HG02970 (cell line): Measurements from ENCODE around the gene AP3B2.
"Not testable (repeated sequence)": the region's sequence is repeated elsewhere in the genome, so short reads cannot be mapped to it uniquely, and the experiment has no call there.

Source experiments
- ATAC-seq: cut with Tn5 transposase; IDR thresholded peaks from one replicate; pipeline ENCODE4 v1.9.1; 2021; ENCODE audit warnings: mild to moderate bottlenecking, moderate library complexity, moderate number of reproducible peaks; ENCODE audit not compliant: unreplicated experiment, low FRiP score

The AP3B2 gene

DNA sequence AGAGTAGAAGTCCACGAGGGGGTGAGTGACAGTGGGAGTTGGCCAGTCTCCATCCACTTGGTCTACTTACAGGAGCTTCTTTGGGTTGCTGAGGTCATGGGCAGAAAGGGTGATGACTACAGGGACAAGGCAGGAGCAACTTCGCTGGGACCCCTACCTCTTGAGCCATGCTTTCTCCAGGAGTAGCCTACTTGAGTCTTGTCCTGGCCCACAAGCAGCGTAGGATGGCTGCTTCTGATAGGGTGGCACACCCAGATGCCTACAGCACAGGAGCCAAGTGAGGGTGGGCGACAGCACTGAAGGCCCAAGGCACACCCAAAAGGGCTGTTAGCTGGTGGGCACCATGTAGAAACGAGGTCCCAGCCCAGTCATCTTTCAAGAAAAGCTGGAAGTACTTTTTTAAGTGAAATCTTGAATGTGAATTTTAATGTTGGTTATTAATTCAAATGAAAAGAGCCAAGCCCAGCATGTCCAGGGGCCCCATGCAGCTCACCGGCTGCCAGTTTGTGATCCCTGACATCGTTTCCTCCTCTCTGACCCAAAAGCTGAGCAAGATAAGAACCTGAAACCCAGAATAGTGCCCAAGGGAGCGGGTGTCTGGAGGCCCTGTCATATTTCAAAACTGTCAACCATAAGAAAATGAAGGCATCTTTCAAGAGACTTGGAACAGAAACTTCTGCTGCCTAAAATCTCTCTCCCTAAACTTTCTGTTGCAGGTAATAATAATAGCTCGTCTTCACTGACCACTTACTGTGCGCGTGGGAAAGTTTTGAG lies 60.3 kb downstream of the AP3B2 start:
- ATAC-seq: no peak

DNA sequence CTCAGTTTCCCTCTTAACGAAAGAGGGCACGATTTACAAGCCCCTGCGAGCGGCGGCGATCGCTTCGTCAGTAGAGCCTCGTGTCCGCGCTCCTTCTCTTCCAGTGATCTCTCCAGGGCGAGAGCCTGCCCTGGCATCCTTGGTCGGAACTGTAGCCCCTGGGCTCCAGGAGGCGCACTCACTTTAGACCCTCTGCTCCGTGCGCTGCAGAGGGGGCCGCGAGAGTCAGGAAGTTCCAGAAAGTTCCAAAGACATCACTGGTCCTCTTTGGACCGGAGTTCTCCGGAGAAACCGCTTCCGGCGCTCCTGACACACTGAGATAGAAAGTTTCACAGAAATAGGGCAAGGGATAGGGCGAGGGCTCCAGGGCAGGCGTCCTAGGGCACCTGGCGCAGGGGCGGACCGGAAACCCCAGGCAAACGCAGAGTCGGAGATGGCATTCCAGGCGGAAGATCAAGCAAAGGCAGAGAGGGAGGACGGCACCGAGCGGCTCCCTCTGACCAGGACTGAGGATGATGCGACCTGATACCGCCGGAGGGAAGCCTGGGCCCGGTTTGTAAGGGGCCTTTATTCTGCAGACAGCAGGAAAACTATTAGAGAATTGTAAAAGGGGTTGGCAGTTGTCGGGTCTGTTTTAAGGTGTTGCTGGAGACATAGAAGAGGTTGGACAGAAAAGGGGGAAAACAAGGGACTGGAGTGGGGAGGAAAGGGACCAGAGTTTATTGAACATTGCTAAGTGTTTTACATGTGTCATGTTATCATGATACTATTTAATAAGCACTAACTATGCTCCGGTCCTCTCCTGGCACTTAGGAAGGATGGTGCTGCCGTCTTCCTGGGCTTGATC lies 61.2 kb downstream of the AP3B2 start:
- no peak for ATAC-seq

DNA sequence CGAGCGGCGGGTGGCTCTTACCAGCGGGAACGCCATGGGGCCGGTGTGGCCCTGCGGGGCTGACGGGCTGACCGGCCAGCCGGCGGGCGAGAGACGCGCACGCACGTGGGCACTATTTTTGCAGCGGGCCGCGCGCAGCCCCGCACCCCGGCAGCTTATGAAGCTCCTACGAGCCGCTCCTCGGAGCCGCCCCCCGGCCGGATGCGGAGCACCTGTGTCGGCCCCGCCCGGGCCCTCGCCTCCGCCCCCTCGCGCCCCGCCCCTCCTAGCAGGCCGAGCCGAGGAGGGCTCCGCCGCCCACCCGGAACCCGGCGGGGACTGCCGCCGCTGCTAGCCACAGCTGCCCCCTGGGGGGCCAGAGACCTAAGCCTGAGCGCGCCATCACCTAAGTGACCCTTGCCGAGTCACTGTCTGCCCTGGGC lies 61.8 kb downstream of the AP3B2 start:
- ATAC-seq: no peak

DNA sequence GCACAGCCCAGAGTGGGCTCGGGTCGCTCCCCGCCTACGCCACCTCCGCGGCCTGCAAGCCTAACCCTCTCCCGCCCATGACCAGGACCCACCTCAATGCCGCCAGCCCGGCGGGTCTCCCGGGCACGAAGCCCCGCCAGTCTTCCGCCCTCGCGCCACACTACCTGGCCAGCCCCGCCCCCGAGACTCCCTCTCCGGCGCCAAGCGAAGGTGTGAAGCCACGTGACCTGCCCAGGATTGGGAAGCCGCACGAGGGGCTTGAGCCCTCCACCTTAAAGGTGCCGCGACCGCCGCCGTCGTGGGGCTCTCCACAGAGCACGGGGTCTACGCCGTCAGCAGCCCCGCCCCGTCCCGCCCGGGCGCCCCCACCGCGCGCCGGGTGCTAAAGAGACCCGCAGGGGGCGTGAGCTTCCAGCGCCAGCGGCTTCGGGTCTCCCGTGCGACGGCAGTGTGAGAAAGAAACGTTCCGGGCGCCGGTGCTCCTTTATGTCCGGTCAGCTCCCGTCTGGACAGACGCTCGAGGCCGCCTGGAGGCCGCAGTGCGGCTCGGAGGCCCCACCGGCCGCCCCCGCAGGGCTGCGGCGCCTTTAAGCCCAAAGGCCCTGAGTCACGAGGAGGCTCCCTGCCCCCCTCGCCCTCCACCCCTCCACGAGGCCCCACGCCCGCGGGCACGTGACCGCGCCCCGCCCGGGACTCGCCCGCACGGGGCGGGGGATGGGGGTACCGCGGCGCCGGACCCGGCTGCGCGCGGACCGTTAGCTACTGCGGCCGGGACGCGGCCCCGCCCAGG lies 62.4 kb downstream of the AP3B2 start, which contains the start of gene CPEB1:
TSS of gene CPEB1 (minus strand) at position 319 of the 790 bp plus-strand sequence. CDS start 18,904 bp downstream, outside the sequence.
- no peak for ATAC-seq

DNA sequence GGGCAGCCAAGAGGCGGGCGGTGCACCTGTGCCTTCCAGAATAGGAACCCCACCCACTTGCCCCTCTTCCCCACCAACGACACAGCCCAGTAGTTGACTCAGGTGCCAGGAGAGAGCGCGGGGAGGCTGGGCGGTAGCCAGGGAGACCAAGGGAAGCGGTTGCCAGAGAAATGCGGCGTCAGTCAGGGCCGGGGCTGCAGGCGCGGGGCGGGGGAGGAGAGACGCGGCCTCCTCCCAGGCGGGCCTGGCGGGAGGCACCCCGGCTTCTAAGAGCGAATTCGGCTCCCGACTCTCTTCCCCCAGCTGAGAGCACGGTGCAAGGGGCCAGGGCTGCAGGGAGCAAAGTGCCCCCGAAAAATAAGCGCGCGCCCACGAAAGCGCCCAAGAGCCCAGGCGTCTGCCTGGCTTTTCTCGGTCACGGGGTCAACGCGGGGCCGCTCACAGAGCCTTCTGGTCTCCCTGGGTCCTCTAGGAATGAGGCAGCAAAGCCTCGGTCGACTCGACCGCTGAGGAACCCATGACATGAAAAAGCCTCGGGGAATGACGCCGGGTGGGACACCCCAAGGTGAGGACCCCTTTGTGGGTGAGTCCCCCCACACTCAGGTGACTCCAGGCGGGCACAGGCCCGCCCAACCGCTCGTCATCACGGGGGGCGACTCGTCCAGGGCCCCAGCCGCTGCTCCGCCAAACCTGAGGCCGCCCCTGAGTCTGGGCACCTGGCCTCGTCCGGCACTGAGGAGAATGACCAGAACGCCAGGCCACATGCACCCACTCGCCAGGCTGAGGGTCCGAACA lies 63.2 kb downstream of the AP3B2 start:
- ATAC-seq: no peak

DNA sequence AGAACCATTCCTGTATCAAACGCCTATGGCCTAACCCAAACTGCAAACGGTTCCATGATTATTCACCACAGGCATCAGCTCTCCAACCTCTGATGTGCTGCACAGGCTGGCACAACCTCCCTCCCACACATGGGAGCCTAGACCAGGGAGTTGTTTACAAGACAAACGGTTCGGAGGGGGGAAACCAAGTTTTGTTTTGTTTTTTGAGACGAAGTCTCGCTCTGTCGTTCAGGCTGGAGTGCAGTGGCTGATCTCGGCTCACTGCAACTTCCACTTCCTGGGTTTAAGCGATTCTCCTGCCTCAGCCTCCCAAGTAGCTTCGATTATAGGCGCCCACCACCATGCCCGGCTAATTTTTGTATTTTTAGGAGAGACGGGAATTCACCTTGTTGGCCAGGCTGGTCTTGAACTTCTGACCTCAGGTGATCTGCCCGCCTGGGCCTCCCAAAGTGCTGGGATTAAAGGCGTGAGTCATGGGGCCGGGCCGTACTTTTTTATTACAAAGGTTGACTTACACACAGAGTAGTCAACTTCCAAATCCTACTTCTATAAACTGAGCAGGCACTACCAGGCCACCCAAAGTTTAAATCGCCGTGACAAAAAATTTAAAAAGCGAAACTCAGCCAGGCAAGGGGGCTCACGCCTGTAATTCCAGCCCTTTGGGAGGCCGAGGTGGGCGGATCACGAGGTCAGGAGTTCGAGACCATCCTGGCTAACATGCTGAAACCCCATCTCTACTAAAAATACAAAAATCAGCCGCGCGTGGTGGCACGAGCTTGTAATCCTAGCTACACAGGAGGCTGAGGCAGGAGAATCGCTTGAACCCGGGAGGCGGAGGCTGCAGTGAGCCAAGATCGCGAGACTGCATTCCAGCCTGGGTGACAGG lies 64.5 kb downstream of the AP3B2 start:
- ATAC-seq: not testable (repeated sequence)

DNA sequence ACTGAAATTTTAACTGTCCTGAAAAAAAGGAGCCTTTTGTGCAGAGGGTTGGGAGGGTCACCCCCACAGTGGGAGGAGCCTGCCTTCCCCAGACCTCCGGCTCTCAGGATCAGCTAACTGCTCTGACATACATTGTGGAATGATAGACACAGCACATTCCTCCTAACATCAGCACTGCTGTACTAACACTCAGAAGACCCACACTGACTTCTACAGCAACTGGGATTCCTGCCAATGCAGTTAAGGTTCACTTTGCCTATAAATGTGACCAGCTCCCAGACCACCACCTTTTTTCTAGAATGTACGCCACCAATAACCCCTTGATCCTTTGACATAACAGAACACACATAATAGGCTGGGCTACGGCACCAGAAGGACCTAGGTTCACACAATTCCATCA lies 65.7 kb downstream of the AP3B2 start:
- no peak for ATAC-seq

DNA sequence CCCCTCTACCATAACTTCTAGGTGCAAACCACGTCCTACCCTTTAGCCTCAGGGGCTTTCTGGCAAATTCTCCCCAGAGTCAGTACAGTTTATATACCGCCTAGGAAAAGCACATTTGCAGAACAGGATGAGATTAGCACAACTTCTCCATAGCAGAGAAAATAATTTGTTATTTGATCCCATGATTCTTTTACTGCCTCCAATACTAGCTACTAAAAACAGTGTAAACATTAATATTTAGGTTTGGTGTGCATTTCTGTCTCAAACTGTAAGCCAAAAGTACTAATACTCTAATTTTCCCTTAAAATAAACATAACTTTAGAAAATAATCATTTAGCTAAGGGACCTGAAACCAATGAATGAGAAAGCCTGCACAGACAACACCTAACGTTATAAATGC lies 67.0 kb downstream of the AP3B2 start:
- ATAC-seq: no peak

DNA sequence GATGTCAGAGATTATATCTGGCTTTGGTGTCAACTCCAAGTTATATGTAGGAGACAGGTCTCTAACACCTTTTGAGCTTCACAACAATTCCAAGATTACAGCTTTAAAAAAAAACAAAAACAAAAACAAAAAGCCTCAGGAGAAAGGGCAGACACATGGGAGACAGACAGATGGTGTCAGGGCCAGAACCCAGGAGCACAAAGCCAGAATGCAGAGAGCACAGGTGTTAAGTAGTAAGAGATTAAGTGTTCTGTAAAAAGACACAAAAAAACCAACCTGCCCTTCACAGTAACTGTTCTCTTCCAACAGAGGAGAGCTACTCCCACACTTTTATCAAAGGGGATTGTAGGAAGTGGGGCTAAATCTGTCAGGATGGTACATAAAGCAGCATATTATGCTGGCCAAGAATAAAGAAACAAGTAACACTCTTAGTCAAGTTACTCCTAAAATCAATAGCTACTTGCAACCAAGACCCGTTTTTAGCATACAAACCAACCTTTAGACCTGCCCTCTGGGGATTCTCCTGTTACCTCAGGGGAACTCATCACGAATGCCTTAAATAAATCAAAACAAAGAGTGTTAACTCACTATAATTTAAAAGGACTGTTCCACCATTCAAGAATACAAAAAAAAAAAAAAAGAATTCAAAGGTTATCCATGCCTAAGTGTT lies 68.4 kb downstream of the AP3B2 start:
- no peak for ATAC-seq

DNA sequence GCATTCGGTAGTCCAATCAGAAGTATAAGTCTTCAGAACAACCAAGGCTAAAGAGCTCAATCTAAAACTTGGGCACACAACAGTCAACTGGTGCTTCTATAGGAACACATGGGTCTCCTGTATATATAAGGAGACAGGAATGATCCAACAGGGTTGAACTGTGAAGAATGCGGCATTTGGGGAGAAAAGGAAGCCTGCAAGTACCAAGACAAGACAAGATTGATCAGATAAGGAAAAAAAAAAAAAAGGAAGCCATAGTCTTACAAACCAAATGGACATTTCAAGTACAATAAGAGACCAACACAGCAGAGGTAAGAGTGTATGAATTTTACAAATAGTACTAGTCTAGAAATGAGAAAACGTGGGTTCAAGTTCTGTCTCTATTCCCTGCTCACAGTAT lies 69.0 kb downstream of the AP3B2 start:
- ATAC-seq: no peak

DNA sequence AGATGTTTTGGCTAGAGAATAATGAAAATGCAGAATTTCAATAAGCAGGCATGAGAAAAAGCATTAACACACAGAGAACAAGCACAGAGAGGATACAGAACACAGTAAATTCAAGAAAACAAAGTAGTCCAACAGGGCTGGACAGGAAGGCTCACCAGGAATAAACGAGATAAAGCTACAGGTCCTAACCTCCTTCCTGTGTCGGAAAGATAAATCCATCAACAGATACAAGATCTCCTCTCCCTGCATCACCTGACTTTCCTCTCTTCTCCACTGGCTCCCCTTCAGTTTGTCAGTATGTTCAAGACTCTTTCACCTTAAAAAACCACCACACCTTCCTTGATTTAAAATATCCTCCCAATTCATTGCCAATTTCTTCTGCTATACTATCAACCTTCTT lies 73.9 kb downstream of the AP3B2 start:
- no peak for ATAC-seq

DNA sequence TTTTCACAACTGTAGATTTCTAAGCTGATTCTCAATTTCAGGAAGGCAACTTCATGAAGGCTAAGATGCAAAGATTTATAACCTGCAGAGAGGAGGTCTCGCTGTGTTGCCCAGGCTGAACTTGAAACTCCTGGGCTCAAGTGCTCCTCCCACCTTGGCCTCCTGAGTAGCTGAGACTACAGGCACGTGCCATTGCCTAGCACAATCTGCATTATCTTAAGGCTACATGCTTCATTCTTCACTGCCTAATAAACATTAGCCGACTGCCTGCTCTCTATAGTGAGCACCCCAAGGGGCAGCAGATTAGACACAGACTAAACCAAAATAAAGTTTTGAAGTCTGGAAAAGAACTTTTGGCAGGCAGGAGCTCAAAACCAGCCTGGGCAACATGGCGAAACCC lies 79.6 kb downstream of the AP3B2 start:
- ATAC-seq: no peak

DNA sequence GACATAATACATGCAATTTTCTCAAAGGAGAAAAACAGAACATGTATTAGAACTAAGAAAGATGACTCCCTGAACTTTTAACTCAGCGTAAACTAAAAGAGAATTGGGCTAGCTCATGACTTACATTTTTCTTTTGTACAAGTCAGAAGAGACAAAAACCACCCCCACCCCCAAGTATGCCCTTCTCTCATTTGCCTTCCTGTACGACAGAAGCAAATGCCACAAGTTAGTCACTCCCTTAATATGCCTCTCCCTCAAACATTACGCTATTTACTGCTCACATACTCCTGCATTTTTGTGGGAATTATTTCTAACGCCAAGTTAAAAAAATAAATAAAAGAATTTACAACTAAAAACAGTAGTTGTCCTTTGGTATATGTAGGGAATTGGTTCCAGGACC lies 84.5 kb downstream of the AP3B2 start:
- no peak for ATAC-seq

DNA sequence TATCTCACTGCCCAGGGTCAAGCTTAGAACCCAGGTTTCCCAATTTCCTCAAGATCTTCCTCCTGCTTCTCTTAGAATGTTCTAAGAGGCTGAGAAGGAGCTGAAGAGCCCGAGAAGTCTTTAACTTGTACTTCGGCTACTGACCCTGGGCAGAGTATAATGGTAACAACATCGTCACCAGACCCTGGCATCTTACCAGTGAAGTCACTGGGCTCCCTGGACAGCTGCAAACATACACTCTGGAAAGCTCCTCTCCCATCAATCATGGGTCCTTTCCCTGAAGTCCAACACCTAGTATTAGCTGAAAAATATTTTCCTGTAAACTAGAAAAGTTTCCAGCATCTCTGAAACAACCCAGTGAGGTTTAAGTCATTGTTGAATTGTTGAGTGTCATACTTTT lies 85.2 kb downstream of the AP3B2 start:
- no peak for ATAC-seq

DNA sequence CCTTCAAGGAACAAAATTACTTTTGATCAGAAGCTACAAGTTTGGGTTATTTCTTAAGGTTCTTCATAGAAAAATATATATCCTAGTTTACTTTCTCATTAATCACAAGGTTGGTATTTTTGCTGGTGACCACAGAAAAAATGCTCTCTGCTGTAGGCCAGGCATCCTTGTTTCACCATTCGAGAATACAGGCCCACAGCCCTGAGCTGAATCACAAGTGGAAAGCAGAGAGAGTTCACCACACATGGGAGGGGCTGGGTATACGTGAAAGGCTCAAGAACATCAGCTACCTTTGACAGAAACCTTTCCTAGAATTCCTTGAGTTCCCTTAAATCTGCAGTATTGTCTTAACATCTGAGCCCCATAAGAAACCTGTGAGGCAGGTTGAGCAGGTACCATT lies 85.7 kb downstream of the AP3B2 start:
- no peak for ATAC-seq

DNA sequence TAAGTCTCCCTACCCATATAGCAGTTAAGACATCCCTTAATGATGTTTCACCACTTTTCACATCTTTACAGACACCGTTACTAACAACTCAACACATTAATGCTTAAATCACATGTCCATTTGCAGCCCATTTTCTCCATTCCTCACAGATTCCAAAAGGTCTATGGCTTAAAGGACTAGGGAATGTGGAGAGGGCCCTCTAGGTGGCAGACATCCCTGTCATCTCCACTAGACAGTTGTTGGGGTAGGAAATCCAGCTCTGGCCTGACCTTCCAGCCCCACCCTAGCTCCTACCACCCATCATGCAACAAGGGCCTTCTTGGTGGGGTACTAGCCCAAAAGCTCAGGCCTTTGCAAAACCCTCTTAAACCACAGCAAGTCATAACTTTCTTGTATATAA lies 87.7 kb downstream of the AP3B2 start:
- no peak for ATAC-seq

DNA sequence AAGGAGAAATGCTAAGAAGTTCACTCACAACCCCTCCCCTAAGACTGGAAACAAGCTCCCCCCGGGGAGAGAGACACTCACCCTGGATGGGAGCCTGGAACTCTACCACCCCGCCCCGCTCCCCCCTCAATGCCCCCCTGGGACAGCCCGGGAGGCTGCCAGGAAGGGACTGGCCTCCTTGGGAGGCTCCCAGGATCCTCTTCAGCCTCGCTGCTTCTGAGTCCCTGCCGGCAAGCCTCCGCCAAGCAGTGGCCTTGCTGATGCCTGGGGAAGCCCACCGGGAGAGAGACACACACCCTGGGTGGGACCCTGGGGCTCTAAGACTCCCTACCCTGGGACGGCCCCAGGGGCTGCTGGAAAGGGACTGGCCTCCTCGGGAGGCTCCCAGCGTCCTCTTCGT lies 95.9 kb downstream of the AP3B2 start:
- no peak for ATAC-seq

DNA sequence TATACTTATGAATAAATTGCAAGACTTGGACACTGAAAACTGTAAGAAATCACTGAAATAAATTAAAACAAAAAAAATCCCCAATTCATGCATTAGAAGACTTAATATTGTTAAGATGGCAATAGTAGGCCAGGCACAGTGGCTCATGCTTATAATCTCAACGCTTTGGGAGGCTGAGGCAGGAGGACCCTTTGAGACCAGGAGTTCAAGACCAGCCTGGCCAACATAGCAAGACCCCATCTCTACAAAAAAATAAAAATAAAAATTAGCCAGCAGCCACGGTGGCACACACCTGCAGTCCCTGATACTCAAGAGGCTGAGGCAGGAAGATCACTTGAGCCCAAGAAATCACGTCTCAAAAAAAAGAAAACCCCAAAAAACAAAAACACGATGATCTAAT lies 98.3 kb downstream of the AP3B2 start:
- no peak for ATAC-seq
